ENCODE data around the gene CDKN2AIP.
A peak's percentile ranks its signal among the peaks of the same experiment; 100 is the strongest.

CDKN2AIP gene, protein sequence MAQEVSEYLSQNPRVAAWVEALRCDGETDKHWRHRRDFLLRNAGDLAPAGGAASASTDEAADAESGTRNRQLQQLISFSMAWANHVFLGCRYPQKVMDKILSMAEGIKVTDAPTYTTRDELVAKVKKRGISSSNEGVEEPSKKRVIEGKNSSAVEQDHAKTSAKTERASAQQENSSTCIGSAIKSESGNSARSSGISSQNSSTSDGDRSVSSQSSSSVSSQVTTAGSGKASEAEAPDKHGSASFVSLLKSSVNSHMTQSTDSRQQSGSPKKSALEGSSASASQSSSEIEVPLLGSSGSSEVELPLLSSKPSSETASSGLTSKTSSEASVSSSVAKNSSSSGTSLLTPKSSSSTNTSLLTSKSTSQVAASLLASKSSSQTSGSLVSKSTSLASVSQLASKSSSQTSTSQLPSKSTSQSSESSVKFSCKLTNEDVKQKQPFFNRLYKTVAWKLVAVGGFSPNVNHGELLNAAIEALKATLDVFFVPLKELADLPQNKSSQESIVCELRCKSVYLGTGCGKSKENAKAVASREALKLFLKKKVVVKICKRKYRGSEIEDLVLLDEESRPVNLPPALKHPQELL

DNA sequence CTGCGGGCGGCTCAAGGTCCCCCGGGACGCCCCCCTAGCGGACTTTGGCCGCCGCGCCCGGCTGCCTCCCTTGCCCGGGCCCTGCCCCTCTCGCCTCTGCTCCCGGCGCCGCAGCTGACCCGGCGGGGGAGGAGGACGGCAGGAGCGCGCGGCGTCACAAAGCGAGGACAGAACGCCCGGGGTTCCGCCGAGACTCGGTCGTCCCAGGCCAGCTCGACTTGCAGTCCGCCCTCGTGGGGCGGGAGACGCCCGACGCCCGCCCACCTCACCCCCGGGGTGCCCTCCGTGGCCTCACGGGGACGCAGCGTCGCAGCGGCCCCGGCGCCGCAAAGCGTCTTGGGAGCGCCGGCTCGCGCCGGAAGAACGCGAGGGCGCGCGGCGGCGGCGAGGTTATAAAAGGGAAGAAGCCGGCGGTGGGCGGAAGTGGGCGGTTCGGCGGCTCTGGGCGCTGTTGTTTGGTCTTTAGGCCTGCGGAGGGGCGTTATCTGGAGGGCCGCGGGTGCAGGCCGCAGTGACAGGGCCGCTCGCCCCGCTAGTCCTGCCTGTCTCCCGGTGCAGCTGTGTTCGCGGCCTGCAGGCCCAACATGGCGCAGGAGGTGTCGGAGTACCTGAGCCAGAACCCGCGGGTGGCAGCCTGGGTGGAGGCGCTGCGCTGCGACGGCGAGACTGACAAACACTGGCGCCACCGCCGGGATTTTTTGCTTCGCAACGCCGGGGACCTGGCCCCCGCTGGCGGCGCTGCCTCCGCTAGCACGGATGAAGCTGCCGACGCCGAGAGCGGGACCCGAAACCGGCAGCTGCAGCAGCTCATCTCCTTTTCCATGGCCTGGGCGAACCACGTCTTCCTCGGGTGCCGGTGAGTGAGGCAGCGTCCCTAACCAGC is at the start of gene CDKN2AIP:
Gene CDKN2AIP, plus strand, starts transcription at position 423 of the 883 bp plus-strand sequence. Its CDS starts 162 bp downstream, at position 585.
- peak; percentile 85 for DNase-seq

DNA sequence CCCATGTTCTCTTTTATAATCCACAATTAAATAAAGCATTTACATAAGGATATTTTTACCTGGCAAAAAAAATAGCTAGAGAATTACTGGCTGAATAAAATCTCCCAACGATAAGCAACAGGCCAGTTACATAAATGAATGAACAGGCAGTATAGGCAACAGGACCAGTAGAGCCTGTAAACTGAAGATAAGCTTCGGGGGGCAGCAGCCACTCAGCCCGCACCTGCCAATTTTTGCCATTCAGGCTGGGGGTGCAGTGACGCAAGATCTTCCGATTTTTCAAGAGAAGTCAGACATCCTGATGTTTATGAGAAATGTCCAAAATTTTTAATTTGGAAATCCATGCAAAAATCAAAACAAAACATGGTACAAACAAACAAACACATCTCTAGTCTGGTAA is 49.0 kb upstream of the CDKN2AIP start:
- DNase-seq: no peak

DNA sequence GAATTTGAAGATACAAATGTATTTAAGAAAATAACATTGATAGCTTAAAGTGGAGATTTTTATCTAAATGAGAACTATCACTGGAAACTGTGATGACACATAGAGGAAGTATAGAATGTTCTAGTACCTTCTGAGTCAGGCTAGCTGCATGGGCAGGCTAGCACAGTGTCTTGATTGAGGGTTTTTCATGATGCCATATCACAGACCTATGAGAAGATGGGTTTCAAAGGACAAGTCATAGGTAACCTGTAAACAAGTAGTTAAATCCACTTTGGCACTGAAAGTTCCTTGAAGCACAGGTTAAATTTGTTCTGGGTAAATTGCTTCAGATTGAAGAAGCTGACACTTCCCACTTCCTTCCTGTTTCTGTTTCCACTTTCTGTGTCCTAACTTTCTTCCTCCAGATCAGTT is 48.2 kb upstream of the CDKN2AIP start:
- DNase-seq: no peak

DNA sequence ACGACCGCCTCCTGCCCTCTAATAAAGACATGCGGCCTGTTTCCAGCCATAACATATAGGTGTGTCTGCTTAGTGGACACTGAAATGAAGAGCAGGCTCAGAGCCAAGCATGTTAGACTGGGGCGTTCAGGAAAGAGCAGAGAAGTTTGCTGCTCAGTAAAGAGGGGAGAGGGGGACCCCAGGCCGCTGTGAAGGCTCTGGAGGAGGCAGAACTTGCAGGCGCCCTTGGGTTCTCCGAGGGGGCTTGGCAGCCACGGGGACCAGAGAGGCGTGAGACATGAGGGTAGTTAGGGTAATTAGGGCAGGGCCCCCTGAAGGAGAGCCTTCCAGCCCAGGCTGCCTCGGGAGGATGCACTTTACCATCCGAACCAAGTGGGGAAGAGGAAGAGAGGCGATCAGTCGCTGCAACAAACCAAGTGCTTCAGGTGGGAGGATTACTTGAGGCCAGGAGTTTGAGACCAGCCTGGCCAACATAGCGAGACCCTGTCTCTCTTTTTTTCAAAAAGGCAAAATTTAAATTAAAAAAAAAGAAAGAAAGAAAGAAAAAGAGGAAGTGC is 46.6 kb upstream of the CDKN2AIP start:
- DNase-seq: no peak

DNA sequence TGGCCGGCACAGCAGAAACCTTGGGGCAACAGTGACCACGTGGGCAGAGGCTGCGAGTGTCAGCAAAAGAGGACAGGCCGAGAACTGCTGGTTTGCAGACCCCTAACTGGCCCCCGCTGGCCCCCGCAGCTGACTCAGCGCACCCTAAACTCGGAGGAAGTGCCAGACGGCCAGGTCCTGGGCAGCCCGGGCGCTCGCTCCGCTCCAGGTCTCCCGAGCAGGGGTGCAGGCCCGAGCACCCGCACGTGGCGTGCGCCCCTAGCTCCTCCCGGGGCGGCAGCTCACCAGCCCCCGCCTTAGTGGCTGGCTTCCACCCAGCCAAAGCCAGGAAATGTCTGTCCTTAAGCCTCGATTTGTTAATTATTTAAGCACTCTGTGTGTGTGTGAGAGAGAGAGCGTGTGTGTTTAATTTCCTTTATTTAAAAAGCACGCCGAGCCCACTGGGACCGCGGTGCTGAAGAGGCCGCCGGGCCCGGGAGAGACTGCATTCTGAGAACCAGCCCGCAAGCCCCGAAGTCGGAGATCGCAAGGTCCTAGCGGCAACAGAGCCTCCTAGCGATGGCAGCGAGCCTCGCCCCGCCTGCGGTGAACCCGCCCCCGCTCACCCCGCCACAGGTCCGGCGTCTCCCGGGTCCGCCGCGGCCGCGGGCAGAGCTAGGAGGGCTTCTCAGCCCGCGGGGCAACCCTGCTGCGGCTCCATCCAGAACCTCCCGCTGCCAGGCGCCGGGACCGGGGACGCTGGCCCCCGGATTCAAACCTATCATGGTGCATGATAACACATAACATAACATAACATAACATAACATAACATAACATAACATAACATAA is 45.9 kb upstream of the CDKN2AIP start:
- peak; percentile 67 for DNase-seq

DNA sequence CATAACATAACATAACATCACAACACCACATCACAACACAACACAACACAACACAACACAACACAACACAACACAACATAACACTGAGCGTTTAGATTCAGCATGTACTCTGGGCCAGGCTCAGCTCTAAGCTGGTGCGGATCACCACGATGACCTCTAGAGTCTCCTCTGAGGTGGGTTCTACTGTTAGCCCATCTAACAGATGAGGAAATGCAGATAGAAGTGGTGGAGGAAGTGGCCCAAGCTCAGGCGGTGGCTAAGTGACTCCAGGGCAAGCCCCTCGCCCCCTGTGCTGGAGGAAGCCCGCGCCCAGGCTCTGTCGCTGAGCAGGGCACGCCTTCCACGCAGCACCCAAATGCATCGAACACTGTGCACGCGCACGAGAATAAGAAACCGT is 45.3 kb upstream of the CDKN2AIP start:
- DNase-seq: no peak

DNA sequence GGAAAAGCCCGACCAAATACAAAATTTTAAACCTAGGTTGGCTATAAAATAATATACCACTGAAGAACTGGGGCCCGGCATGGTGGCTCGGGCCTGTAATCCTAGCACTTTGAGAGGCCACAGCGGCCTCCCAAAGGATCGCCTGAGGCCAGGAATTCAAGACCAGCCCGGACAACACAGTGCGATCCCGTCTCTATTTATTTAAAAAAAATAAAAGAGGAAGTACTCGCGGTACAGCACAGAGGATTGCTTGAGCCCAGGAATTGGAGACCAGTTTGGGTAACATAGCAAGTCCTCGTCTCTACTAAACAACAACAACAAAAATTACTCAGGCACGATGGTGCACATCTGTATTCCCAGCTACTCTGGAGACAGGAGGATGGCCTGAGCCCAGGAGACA is 44.8 kb upstream of the CDKN2AIP start:
- no peak for DNase-seq

DNA sequence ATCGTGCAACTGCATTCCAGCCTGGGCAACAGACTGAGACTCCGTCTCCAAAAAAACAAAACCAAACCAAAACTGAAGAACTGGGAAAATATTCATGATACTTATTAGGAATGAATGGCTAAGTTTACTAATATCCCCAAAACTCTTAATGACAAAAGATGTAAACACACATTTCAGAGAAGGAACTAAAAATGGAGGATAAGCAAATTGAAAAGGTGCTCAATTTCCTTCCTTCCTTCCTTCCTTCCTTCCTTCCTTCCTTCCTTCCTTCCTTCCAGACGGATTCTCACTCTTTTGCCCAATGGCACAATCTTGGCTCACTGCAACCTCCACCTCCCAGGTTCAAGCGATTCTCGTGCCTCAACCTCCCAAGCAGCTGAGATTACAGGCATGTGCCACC is 44.4 kb upstream of the CDKN2AIP start:
- DNase-seq: no peak

DNA sequence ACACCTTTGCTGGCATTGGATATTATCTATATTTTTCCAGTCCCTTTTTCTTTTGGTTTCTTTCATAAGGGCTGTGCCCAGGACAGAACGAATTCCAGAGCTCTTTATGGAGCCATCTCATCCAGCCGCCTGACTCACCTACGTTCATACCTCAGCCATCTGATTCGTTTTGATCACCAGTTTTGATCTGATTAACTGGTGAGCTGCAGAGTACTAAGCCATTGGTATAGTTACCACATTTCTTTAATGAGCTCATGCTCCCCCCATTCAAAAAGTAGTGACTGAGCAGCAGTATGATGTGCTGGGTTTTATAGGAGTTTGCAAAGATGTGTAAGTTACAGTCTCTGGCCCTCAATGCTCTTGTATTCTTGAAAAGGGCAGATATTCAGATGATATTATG is 43.0 kb upstream of the CDKN2AIP start:
- DNase-seq: no peak

DNA sequence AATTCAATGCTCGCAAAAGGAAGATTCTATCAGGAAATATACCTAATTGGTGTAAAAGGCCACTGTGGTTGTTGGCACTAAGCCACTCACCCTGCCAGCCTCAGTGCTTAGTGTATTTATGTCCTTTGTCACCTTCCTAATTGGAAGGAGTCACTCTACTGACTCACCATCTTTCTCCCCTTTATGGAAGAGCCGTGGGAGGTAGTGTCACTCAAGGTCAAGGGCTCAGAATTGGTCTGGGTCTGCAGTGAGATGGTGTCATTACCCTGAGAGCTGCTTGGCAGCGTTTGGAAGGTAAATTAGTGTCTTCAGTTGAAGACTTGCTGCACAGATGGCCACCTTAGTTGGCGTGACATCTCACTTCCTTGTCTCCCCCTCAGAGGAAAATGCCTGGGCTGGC is 41.7 kb upstream of the CDKN2AIP start:
- DNase-seq: no peak

DNA sequence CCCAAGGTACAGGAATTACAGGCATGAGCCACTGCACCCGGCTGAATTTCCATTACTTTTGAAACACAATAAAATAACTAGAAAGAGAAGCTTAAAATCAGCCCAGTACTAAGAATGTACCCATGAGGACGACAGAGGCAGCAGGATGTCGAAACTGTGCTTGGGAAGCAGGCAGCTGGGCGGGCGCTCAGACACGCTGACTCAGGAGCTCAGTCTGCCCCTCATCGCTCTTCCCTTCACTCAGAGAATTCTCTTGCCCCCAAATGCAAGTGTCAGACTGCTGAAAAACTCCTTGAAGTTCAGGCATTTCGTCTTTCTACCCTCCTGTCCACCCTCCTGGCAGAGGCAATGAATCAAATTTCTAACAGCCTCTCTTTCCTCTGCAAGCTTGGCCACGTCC is 41.0 kb upstream of the CDKN2AIP start:
- no peak for DNase-seq

DNA sequence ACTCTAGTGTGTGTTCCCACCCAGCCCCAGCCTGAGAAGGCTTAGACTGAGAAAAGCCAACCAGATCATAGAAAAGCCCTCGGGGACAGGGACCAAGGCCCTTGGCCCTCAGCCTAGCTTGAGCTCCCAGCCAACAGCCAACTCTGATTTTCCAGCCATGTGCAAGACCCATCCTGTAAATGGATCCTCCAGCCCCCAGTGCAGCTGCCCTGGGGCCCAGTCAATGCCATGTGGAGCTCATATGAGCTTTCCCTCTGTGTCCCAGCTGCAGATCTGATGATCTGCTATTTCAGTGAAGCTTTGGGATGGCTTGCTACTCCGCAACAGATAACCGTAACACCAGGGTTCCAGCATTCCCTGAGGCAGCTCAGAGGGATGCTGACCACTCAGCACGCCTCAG is 40.5 kb upstream of the CDKN2AIP start:
- no peak for DNase-seq

DNA sequence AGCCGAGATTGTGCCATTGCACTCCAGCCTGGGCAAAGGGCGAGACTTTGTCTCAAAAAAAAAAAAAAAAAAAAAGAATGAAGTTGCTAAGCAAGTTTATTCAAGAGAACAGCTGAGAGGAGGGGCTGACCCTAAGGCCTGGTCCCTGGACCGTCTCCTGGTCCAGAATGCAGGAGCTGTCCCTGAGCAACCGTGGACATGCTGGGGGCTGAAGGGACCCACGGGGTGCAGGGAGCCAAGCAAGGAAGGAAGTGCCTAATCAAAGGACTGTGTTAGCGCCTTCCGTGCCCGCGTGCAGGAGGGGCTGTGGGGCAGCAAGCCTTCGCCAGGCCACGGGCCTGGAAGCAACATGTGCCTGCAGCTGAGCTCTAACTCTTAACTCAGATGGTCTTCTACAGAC is 39.1 kb upstream of the CDKN2AIP start:
- DNase-seq: no peak

DNA sequence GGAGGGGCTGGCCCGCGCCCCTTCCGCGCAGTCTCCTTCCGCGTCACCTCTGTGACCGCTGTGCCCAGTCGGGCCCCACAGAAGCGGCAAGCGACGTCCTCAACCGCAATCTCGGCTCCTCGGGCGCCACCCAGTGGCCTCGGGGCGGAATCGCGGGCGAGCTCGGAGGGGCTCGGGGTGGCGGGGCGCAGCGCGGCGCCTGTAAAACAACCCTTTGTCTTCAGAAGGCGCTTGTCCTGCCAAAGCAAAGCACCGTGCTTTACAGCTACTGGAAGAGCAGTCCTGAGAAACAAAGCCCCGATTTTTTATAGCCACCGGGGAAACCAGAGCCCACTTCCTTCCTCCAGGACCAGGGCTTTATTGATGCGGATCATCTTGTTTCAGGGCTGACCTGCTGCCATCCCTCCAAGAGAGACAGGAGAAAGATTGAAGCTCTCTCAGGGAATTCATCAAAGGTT is 37.3 kb upstream of the CDKN2AIP start:
- peak; percentile 68 for DNase-seq

DNA sequence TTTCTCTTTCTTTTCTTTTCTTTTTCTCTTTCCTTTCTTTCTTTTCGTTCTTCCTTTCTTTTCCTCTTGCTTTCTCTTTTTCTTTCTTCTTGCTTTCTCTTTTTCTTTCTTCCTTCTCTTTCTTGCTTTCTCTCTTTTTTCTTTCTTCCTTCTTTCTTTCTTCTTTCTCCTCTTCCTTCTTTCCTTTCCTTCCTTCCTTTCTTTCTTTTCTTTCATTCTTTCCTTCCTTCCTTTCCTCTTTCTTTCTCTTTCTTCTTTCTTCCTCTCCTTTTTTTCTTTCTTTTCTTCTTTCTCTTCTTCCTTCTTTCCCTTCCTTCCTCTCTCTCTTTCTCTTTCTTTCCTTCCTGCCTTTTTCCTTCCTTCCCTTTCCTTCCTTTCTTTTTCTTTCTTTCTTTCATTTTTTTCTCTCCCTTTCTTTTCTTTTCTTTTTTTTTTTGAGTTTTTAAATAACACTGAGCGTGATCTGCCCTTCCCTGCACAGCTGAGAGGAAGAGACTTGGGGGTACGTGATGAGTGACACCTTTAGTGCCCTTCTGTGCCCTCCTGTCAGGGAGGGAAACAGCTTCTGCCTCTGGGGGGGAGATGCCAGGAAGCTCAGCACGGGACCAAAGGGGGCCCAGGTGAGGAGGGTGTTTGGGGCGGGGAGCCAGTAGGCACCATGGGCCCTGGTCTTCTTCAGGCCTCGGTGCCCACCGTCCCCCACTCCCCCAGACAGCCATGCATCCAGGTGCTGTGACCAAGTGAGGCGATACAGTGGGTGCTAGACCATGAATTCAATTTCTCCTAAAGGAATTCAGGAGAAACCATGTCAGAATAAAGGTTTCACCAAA is 36.6 kb upstream of the CDKN2AIP start:
- no peak for DNase-seq

DNA sequence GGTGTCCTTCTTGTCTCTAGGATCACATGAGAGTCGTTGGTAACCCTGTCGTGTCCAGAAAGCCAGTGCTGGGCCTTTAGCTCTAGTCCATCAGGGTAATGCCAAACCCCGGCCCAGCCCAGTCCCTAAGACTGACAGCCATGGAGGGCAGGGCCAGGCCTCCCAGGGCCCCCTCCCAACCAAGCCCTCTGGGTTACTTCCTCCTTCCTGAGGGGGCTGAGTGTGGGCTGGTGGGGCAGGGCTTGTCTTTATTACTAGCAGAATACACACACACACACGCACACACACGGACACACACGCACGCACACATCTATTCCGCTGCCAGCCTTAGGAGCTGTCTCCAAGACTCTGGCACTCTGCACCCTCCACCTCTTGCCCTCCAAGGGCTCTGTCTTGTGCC is 35.6 kb upstream of the CDKN2AIP start:
- no peak for DNase-seq

DNA sequence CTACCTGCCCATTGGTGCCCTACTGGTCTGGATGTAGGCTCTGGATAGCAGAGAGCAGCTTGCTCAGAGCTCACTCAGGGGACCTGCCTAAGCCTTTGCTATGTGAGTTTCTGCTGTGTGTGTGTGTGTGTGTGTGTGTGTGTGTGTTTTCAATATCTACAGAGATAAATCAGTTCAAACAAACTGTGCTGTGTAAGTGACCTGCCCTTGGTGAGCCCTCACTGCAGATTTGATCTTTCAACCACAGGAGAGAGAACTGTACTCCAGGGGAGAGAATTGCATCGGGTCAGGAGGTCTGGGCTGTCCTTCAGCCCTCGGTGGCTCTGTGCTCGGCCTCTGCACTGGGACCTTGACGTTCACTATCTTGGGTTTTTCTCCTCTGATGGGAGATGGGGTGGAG is 35.0 kb upstream of the CDKN2AIP start:
- no peak for DNase-seq

DNA sequence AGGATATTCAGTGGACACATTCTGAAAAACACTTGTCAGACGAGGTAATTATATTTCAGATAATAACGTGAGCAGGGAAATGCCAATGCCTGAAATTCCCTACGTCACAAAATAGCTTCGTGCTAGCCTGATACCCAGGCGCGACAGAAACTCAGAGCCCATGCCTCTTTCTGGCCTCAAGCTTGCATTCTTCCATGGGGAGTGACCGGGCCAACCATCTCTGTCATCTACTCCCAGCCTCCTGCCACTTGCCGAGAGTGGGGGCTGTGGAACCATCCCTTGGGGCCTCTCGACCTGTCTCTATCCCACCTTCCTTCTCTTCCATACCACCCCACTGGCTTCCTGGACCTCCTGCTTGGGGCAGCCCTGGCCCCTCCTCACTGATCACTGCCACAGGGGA is 34.5 kb upstream of the CDKN2AIP start:
- DNase-seq: no peak

DNA sequence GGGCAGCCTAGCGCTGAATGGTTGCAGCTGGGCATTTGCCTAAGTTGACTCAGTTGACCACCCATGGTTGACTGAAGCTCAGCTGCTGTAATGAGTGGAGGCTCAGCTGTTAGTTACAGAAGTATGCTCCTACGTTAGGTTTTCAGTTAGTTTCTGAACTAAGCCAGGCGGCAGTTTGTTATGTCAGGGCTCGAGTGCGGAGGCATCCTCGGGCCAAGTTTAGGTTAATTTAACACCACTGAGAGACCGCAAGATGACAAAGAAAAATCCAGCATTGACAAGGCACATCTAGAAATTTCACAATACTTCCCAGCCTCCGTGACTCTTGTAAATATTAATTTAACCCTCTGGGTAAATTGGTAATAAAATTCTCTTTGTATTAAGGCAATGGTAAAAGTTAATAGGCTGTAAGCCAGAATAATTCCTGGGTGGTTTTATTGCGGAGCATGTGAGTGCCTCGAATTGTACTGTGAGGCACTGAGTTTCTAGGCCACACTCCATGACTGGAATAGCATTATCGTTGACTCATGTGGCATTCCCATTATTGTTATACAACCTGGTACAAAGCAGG is 33.1 kb upstream of the CDKN2AIP start:
- no peak for DNase-seq

DNA sequence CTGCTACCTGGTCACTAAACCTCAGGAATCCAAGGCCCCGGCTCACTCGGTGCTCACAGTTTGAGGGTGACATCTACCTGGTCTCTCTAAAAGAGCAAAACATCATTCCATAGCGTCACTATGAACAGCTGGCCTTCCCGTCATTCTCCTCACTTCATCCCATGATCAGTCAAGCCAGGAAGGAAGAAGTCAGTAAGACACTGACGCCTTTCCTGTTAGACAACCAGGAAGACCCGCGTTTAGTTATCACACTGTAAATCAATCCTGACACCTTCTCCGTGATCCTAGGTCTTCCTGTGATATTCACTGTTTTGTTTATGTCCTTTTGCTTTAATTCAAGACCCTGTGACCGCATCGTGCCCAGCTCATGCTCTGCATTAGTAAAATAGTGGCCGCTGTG is 31.6 kb upstream of the CDKN2AIP start:
- DNase-seq: no peak
